BJ (cell line): ENCODE measurements around the gene TWNK. TPM values are rescaled to one million over a fixed set of nuclear protein-coding genes. Genes with fewer than 3 reads are reported as not detected.

ENCODE experiments used
- CTCF ChIA-PET: fragments of 350-600 bp; formaldehyde crosslinking; extraction: SDS; loops from one replicate; lab custom pipeline; 2021; ENCODE audit warnings: antibody characterized with exemption, inconsistent platforms; lab: Yijun Ruan, JAX
- POLR2A ChIA-PET: fragments of 300-600 bp; sonication (Branson Sonifier 250); formaldehyde crosslinking; extraction: SDS; loops from one replicate; lab custom pipeline; 2021; ENCODE audit warnings: antibody characterized with exemption; lab: Charles Lee
- DNase-seq: peaks from one replicate; pipeline ENCODE4 v3.0.0-alpha.2; 2011; ENCODE audit warnings: low read depth
- H3K27me3 ChIP-seq: 2 replicates; pipeline ENCODE4 v1.6.0; 2011; ENCODE audit warnings: low read length; ENCODE audit not compliant: control insufficient read depth, insufficient read depth
- H3K36me3 ChIP-seq: 2 replicates; pipeline ENCODE4 v1.5.1; 2011; ENCODE audit warnings: low read length; ENCODE audit not compliant: control insufficient read depth, insufficient read depth
- H3K4me3 ChIP-seq: 2 replicates; pipeline ENCODE4 v1.5.1; 2011; ENCODE audit warnings: low read depth, mild to moderate bottlenecking, control low read depth, low read length
- polyA plus RNA-seq: library from polyadenylated mRNA; depleted of rRNA; stranded (reverse); fragments of >200 nt; gene quantifications from 2 replicates; pipeline ENCODE4 v1.2.3, GENCODE V29; 2011
- TF ChIP-seq, protein P1 (sequence below): IDR thresholded peaks from 2 replicates; pipeline ENCODE4 v1.5.1; 2011; ENCODE audit warnings: low read depth, mild to moderate bottlenecking, control low read depth, inconsistent platforms, low read length, moderate library complexity; ENCODE audit not compliant: insufficient read depth

Gene TWNK
- polyA plus RNA-seq, 1 experiment, result 5.5 TPM

DNA sequence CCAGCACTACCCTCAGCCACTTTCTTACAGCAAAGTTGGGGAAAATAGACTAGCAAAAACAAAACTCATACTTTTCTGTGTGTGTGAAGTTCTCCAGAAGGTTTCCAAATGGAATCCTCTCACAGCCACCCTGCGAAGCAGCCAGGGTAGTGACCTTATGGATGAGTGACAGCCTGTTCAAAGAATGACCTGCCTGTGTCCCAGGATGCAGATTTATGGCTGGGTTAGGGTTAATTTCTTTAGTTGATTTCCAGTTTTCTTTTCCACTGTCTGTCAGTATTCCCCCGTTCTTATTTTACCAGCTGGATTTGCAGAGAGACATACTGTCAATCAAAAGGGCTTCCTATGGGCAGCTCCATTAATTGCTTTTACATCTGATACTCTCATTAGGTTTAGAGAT lies 20.5 kb upstream of the TWNK start:
- CTCF ChIA-PET, result interaction anchor here (1.0 to 4.2 kb wide), 4 partner anchors 19 to 48 kb away, joined by 3 to 22 read pairs (median 6); no protein-coding TSS in a partner anchor
- POLR2A ChIA-PET, result no interaction called here
- Histone ChIP-seq H3K4me3 (no peak overlapping the region), H3K27me3 (no peaks in the 10 kb centered on the region), H3K36me3 (0 out of 2 replicates have a peak, but pooled peaks cover 2% of the 10 kb centered on the region)
- TF ChIP-seq, protein P1, sequence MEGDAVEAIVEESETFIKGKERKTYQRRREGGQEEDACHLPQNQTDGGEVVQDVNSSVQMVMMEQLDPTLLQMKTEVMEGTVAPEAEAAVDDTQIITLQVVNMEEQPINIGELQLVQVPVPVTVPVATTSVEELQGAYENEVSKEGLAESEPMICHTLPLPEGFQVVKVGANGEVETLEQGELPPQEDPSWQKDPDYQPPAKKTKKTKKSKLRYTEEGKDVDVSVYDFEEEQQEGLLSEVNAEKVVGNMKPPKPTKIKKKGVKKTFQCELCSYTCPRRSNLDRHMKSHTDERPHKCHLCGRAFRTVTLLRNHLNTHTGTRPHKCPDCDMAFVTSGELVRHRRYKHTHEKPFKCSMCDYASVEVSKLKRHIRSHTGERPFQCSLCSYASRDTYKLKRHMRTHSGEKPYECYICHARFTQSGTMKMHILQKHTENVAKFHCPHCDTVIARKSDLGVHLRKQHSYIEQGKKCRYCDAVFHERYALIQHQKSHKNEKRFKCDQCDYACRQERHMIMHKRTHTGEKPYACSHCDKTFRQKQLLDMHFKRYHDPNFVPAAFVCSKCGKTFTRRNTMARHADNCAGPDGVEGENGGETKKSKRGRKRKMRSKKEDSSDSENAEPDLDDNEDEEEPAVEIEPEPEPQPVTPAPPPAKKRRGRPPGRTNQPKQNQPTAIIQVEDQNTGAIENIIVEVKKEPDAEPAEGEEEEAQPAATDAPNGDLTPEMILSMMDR, result no peak
- no peak for DNase-seq

GRCh38 chr10:100967332-100967731 lies 20.0 kb upstream of the TWNK start:
- H3K4me3 ChIP-seq, result no peak overlapping the region
- POLR2A ChIA-PET, result no interaction called here
- CTCF ChIA-PET, result interaction anchor here (1.0 to 4.2 kb wide), 4 partner anchors 20 to 48 kb away, joined by 3 to 22 read pairs (median 6); no protein-coding TSS in a partner anchor
- DNase-seq, result no peak
- H3K27me3 ChIP-seq, result no peaks in the 10 kb centered on the region
- H3K36me3 ChIP-seq, result 0 out of 2 replicates have a peak, but pooled peaks cover 2% of the 10 kb centered on the region
- TF ChIP-seq, protein P1, result no peak

DNA sequence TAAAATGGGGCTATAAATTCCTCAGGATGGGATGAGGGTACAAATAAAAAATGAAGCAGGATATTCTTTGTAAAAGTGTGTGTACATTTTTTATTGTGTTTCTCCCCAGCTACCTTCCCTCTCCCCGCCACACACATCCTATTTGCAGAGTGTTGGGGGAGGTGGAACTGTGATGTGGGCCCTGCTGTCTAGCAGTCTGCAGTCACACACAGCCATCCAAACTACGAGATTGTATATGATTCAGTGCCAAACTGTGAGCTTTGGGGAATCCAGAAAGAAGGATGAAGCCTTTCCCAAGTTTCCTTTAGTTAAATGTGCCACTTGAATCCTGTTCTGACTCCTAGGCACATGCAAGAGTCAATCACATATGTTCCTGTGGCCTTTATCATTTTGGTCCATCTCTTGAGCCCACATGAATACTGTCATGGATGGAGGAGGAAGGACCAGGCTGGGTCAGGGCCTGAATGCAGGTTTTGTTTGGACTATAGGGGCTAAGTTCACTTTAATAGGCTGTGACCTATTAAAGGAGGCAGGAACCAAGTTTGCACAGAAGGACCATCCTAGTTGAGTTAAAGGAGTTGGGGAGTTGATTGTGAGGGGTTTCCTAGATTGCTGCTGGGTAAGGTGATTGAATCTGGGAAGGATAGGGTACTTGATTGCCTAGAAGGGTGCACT lies 19.1 kb upstream of the TWNK start:
- DNase-seq, result no peak
- Histone ChIP-seq H3K4me3 (no peak overlapping the region; the same call in 1 of the 2 replicates), H3K27me3 (no peaks in the 10 kb centered on the region), H3K36me3 (0 out of 2 replicates have a peak, but pooled peaks cover 2% of the 10 kb centered on the region)
- POLR2A ChIA-PET, result no interaction called here
- CTCF ChIA-PET, result interaction anchor here (0.6 to 4.2 kb wide), 13 partner anchors 11 to 1467 kb away, joined by 3 to 22 read pairs (median 4); no protein-coding TSS in a partner anchor
- TF ChIP-seq, protein P1, result no peak

DNA sequence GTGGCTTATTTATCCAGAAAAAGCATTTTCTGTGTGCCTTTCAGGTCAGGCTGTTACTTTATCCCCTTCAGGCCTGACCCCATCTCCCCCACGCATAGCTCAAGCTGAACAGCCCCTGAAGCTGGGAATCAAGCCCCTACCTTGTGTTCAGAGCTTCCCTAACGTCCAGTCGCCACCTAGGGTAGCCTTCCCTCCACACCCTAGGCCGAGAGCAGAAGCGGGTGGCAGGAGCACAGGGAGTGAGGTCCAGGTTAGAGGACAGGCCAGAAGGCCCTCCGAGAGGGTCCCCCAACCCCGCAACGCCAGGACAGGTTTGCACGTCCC lies 18.5 kb upstream of the TWNK start:
- CTCF ChIA-PET, result interaction anchor here (0.6 to 2.4 kb wide), 14 partner anchors 11 to 1466 kb away, joined by 3 to 12 read pairs (median 4); no protein-coding TSS in a partner anchor
- no peak for DNase-seq
- Histone ChIP-seq H3K4me3 (peak overlapping the region; percentile 67), H3K36me3 (0 out of 2 replicates have a peak, but pooled peaks cover 2% of the 10 kb centered on the region), H3K27me3 (no peaks in the 10 kb centered on the region)
- TF ChIP-seq, protein P1, result no peak
- POLR2A ChIA-PET, result no interaction called here

GRCh38 chr10:100969187-100970075 lies 17.9 kb upstream of the TWNK start, which contains the start of gene SEMA4G:
TSS of gene SEMA4G (plus strand) at chr10:100969504. CDS start at chr10:100972913, 3,409 bp downstream.
- Histone ChIP-seq H3K36me3 (0 out of 2 replicates have a peak, but pooled peaks cover 2% of the 10 kb centered on the region), H3K27me3 (no peaks in the 10 kb centered on the region), H3K4me3 (peak within 1 kb of the TSS; percentile 67)
- POLR2A ChIA-PET, result no interaction called here
- no peak for DNase-seq
- TF ChIP-seq, protein P1, result peak; percentile 92
- CTCF ChIA-PET, result interaction anchor here (0.9 to 2.4 kb wide), 12 partner anchors 12 to 47 kb away, joined by 3 to 12 read pairs (median 4); no protein-coding TSS in a partner anchor
